Smooth muscle cell (in vitro differentiated cells): ENCODE data around the gene NOL12. TPM values are rescaled to one million over a fixed set of nuclear protein-coding genes. Genes with fewer than 3 reads are reported as not detected.
"Not testable (repeated sequence)": the region's sequence is repeated elsewhere in the genome, so short reads cannot be mapped to it uniquely, and the experiment has no call there.

Experiments used
- DNase-seq: peaks from one replicate; lab custom pipeline; 2025; ENCODE audit not compliant: unreplicated experiment; lab: John Stamatoyannopoulos, UW
- H2AFZ ChIP-seq: fragments of 200-600 bp; sonication (generic); 2 replicates; pipeline ENCODE4 v1.6.0; 2016; ENCODE audit warnings: antibody characterized with exemption, low read depth, mild to moderate bottlenecking
- H3F3A ChIP-seq: fragments of 200-600 bp; sonication (generic); 2 replicates; pipeline ENCODE4 v1.6.0; 2017; ENCODE audit warnings: antibody characterized with exemption, low read depth
- H3K27ac ChIP-seq: fragments of 200-600 bp; sonication (generic); 2 replicates; pipeline ENCODE4 v1.5.1; 2016; ENCODE audit warnings: low read depth, mild to moderate bottlenecking
- H3K27me3 ChIP-seq: fragments of 200-600 bp; sonication (generic); 2 replicates; pipeline ENCODE4 v1.6.1; 2016; ENCODE audit warnings: low read depth, mild to moderate bottlenecking
- H3K36me3 ChIP-seq: fragments of 200-600 bp; sonication (generic); 2 replicates; pipeline ENCODE4 v1.5.1; 2016; ENCODE audit warnings: low read depth
- H3K4me1 ChIP-seq: fragments of 200-600 bp; sonication (generic); 2 replicates; pipeline ENCODE4 v1.5.1; 2016; ENCODE audit warnings: low read depth
- H3K4me2 ChIP-seq: fragments of 200-600 bp; sonication (generic); 2 replicates; pipeline ENCODE4 v1.6.0; 2016; ENCODE audit warnings: mild to moderate bottlenecking
- H3K4me3 ChIP-seq: fragments of 200-600 bp; sonication (generic); 2 replicates; pipeline ENCODE4 v1.5.1; 2016; ENCODE audit warnings: mild to moderate bottlenecking
- H3K79me2 ChIP-seq: fragments of 200-600 bp; sonication (generic); 2 replicates; pipeline ENCODE4 v1.6.0; 2016; ENCODE audit warnings: low read depth, mild to moderate bottlenecking
- H3K9ac ChIP-seq: fragments of 200-600 bp; sonication (generic); 2 replicates; pipeline ENCODE4 v1.6.0; 2016; ENCODE audit warnings: low read depth
- H3K9me3 ChIP-seq: fragments of 200-600 bp; sonication (generic); replicated peaks from 2 replicates; pipeline ENCODE4 v1.5.1; 2016; ENCODE audit warnings: low read depth
- H4K20me1 ChIP-seq: fragments of 200-600 bp; sonication (generic); 2 replicates; pipeline ENCODE4 v1.6.0; 2016; ENCODE audit warnings: low read depth
- WGBS: methylation state at CpG from one replicate; pipeline ENCODE4 v1.1.7; 2016; ENCODE audit warnings: low lambda C conversion rate; 5-methylcytosine and 5-hydroxymethylcytosine counted together
- polyA plus RNA-seq: library from polyadenylated mRNA; unstranded; fragments of >200 nt; fragmentation: Nextera tagmentation; extraction: Ambion mirVana; gene quantifications from 2 replicates; pipeline ENCODE4 v1.2.1, GENCODE V29; 2016
- total RNA-seq: library from RNA; depleted of rRNA; stranded (reverse); fragments of >200 nt; gene quantifications from 2 replicates; pipeline ENCODE4 v1.2.3, GENCODE V29; 2014
- TF ChIP-seq, protein P1 (sequence below): fragments of 200-600 bp; sonication (generic); IDR thresholded peaks from 2 replicates; pipeline ENCODE4 v1.5.1; 2017; ENCODE audit warnings: borderline replicate concordance, mild to moderate bottlenecking, antibody characterized with exemption; ENCODE audit not compliant: insufficient read depth, poor library complexity, severe bottlenecking

The NOL12 gene
- total and polyA plus RNA-seq, 2 experiments from 2014 or later: 13.2 to 31.0 TPM

DNA sequence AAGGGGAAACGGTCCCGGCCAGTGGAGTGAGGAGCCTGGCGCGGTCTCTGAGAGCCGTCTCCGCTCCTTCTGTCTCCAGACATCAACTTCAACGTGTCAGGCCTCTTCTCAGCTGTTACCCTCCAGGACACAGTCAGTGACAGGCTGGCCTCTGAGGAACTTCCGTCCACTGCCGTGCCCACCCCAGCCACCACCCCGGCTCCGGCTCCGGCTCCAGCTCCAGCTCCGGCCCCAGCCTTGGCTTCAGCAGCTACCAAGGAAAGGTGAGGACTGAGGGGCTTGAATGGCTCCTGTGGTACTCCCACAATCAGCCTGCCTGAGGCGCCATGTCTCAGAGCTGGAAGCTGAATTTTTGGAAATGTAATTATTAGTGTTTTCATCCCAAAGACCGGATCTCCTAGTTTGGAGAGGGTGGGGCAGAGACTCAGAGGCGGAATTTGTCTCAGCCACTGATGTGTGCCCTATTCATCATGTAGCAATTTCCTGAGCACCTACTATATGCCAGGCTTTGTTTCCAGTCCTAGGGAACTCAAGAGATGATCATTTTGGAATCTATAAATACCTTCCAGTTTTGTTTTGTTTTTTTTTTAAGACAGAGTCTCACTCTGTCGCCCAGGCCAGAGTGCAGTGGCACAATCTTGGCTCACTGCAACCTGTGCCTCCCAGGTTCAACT is 35.5 kb upstream of the NOL12 start:
- no peaks in the 10 kb centered on the region for H3K36me3 ChIP-seq
- no peaks in the 10 kb centered on the region for H4K20me1 ChIP-seq
- no peaks in the 10 kb centered on the region for H3K79me2 ChIP-seq
- no peaks in the 10 kb centered on the region for H3K4me1 ChIP-seq
- H3K9me3 ChIP-seq: no peaks in the 10 kb centered on the region
- no peaks in the 10 kb centered on the region for H3F3A ChIP-seq
- H3K9ac ChIP-seq: no peak overlapping the region
- WGBS: 98% methylated on average over 16 of the region's 17 CpGs
- H3K27me3 ChIP-seq: no peaks in the 10 kb centered on the region
- no peak for DNase-seq
- TF ChIP-seq, protein P1, sequence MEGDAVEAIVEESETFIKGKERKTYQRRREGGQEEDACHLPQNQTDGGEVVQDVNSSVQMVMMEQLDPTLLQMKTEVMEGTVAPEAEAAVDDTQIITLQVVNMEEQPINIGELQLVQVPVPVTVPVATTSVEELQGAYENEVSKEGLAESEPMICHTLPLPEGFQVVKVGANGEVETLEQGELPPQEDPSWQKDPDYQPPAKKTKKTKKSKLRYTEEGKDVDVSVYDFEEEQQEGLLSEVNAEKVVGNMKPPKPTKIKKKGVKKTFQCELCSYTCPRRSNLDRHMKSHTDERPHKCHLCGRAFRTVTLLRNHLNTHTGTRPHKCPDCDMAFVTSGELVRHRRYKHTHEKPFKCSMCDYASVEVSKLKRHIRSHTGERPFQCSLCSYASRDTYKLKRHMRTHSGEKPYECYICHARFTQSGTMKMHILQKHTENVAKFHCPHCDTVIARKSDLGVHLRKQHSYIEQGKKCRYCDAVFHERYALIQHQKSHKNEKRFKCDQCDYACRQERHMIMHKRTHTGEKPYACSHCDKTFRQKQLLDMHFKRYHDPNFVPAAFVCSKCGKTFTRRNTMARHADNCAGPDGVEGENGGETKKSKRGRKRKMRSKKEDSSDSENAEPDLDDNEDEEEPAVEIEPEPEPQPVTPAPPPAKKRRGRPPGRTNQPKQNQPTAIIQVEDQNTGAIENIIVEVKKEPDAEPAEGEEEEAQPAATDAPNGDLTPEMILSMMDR: no peak
- H2AFZ ChIP-seq: no peak overlapping the region
- no peak overlapping the region for H3K27ac ChIP-seq
- H3K4me2 ChIP-seq: no peak overlapping the region
- H3K4me3 ChIP-seq: no peak overlapping the region

DNA sequence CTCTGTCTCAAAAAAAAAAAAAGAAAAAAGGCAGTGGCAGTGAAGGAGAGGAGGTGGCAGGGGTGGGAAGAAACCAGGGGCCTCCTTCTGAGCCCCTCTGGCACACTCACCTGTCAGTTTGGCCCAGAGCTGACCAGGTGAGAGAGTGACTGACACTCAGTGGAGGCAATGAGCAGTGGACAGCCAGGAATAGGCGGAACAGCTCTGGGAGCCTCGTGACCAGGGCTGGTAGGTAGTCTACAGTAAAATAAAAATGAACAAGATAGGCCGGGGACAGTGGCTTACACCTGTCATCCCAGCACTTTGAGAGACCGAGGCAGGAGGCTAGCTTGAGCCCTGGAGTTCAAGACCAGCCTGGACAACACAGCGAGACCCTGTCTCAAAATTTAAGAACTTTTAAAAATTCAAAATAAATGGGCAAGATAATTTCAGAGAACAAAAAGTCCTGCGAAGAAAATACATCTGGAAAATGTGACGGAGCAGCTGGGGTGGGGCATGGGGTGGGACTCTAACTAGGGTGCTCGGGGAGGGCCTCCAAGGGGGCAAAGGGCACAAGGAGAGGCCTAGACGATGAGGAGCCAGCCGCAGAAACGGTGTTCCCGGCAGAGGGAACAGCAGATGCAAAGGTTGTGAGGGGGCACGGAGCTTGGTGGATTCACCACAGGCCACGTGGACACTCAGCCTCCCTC is 31.4 kb upstream of the NOL12 start:
- Histone ChIP-seq H2AFZ (no peak overlapping the region), H3K4me3 (no peak overlapping the region), H3F3A (no peaks in the 10 kb centered on the region), H3K9me3 (no peaks in the 10 kb centered on the region), H4K20me1 (peaks cover 4% of the 10 kb centered on the region), H3K36me3 (no peaks in the 10 kb centered on the region), H3K27ac (no peak overlapping the region), H3K9ac (no peak overlapping the region), H3K79me2 (peaks cover 6% of the 10 kb centered on the region), H3K27me3 (no peaks in the 10 kb centered on the region), H3K4me1 (peaks cover 10% of the 10 kb centered on the region), H3K4me2 (no peak overlapping the region)
- 95% methylated on average over 14 of the region's 14 CpGs for WGBS
- no peak for DNase-seq
- TF ChIP-seq, protein P1: no peak

DNA sequence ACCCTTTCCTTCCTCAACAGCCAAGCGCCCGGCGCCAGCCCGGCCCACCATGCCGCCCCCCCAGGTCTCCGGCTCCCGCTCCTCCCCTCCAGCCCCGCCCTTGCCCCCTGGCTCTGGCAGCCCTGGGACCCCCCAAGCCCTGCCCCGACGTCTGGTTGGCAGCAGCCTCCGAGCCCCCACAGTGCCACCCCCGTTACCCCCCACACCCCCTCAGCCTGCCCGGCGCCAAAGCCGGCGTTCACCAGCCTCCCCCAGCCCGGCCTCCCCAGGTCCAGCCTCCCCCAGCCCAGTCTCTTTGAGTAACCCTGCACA is 30.9 kb upstream of the NOL12 start:
- peaks cover 12% of the 10 kb centered on the region for H3K4me1 ChIP-seq
- no peak overlapping the region for H3K27ac ChIP-seq
- no peaks in the 10 kb centered on the region for H3K27me3 ChIP-seq
- H3K9me3 ChIP-seq: no peaks in the 10 kb centered on the region
- peaks cover 9% of the 10 kb centered on the region for H4K20me1 ChIP-seq
- no peaks in the 10 kb centered on the region for H3F3A ChIP-seq
- H3K4me2 ChIP-seq: no peak overlapping the region
- no peak for DNase-seq
- no peak overlapping the region for H3K4me3 ChIP-seq
- 100% methylated on average over 6 of the region's 17 CpGs for WGBS
- no peaks in the 10 kb centered on the region for H3K36me3 ChIP-seq
- TF ChIP-seq, protein P1: no peak
- no peak overlapping the region for H3K9ac ChIP-seq
- peaks cover 10% of the 10 kb centered on the region for H3K79me2 ChIP-seq
- H2AFZ ChIP-seq: no peak overlapping the region

DNA sequence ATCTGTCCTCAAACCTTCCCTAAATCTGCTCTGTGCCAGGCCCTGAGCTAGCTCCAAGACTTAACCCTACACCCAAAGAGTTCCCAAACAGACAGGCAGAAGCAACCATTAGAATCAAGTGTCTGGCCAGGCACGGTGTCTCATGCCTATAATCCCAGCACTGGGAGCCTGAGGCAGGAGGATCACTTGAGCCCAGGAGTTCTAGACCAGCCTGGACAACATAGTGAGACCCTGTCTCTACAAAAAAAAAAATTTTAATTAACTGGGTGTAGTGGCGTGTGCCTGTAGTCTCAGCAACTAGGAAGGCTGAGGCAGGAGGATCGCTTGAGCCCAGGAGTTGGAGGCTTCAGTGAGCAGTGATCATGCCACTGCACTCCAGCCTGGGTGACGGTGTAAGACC is 29.6 kb upstream of the NOL12 start:
- not testable (repeated sequence) for H3K9me3 ChIP-seq, H2AFZ ChIP-seq, H3K4me3 ChIP-seq, H3K9ac ChIP-seq, H3F3A ChIP-seq, H3K36me3 ChIP-seq, H3K4me2 ChIP-seq, DNase-seq, H3K27me3 ChIP-seq
- H3K4me1 ChIP-seq: peaks cover 12% of the 10 kb centered on the region
- H3K27ac ChIP-seq: peak overlapping the region; percentile 5
- H3K79me2 ChIP-seq: peaks cover 15% of the 10 kb centered on the region
- H4K20me1 ChIP-seq: peaks cover 21% of the 10 kb centered on the region
- WGBS: 93% methylated on average over 4 of the region's 4 CpGs
